ENCODE data around the gene CLEC14A.

CLEC14A gene

DNA sequence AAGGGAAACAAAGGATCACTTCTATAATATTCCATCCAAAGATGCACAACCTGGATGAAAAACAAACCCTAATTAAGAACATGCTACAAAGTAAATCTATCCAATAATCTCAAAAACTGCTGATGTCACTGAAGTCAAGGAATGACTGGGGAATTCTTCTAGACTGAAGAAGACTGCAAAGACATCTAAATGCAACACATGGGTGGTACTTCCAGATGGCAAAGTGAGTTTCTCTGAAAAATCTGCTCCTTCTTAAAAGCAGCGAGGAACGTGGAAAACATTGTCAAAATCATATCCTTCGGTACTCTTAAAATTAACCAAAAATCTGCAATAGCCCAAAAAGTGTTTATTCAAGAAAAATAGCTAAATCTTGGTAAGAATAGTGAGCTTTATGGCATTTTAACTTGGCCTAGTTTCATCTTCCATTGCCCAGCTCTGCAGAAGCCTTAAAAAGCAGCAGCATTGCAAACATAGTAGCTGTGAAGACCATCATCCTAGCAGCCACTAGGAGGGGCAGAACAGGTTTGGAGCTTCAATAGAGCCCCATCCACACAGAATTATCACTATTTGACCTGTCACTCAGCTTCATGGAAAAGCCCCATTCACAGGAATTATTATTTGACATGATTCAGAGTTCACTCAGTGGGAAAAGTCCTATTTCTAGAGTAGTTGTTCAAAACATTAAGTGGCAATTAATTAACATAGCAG lies 7.4 kb downstream of the CLEC14A start:
- no peak for DNase-seq (ENCODE audit: low read depth in 2 of 2)

DNA sequence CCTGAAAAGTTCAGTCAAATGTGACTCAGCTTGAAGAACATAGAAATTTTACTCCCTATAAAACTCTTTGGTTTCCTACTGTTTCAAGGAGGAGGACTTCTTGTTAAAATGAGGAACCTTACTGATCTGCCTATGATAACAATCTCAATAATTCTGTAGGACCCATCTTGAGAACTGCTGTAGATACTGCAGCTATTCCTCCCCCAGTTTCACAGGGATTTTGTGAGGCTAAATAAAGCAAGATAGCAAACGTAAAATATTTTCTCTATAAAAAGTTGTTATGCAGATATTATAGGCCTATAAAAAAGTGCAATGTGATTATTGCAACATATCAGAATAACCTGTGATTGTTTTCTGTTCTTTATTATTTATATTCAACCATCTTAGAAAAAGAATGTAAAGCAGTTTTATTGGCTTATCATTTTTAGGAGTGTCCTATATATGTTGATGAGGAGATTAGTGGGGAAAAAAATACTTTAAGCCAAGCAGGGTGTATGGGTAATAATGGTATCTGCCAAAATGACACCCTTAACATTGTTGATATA lies 12.1 kb downstream of the CLEC14A start:
- DNase-seq (ENCODE audit: low read depth in 2 of 2), result no peak

DNA sequence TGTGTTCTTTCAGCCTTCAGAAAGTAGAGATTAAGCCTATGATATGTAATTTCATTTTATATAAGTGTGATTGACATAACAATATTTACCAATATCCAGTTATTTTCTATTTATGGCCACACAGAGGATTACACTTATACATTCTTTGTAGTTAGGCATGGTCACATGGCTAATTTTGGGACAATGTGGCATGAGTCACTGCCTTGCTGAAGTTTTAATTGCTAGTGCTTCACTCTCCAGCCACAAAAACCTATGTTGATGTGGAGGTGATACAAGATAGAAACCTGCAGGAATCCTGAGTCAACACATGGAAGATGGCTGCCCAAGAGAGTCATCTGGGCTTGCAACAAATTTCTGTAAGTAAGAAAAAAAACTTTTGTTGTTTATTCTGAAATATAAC lies 17.0 kb downstream of the CLEC14A start:
- DNase-seq (ENCODE audit: low read depth in 2 of 2), result no peak

DNA sequence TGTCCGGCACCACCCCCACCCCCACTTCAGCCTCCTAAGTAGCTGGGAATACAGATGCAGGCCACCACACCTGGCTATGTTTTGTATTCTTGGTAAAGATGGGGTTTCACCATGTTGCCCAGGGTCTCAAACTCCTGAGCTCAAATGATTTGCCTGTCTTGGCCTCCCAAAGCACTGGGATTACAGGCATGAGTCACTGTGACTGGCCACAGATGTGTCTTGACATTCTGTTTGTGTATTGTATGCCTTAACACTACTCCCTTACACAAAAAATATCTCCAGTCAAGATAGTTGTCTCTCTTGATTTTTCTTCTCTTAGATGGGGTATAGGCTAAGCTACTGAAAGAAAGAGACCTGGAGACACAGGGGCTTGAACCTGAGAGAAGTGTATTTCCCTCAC lies 17.6 kb downstream of the CLEC14A start:
- no peak for DNase-seq (ENCODE audit: low read depth in 2 of 2)

DNA sequence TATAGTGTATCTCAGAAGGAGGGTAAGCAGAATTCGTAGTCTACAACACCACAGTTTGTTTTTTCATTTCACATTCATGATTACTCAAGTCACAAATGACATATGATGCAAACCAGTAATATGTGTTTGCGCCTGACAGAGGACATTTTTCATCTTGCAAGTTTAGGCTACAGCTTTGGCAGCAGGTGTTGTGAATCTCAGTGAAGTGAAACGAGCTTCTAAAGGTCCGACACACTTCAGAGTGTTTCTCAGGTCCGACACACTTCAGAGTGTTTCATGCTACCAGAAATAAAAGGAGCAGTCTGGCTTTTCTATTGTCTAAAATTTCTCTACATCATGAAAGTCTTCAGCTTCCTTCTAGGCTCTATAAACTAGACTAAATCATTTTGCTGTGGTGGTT lies 22.7 kb downstream of the CLEC14A start:
- DNase-seq (ENCODE audit: low read depth in 2 of 2), result no peak

DNA sequence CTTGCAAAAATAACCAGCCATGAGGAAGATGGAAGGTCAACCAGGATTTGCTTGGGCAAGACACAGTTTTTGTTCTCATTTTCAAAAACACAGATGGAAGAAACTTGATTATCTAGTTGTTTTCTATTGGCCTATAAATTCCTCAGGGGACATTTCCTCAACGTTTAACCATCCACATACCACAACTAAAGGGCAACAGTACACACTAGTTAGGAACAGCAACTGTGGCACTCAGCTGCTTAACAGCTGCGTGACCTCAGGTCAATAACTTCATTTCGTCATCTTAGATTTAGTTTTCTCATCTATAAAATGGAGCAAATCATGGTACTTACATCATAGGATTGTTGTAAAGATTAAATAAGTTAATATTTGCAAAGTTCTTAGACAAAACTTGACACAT lies 29.5 kb downstream of the CLEC14A start:
- no peak for DNase-seq (ENCODE audit: low read depth in 2 of 2)

DNA sequence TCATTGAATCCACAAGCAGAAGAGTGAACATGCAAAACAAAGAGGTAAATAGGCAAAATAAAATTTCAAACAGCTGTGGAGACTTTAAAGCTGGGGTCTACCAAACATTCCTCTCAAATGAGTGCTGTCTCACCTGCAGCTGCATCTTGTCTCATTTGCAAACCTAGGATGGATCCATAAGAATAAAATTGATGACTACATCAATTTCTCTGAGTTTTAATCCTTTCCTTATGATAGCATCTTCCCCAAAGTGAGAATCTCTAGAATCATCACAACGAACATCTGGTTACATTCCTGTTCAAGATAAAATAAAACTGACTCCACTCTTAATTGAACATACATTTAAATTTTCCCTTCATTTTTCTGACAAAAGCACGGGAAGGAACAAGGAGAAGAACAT lies 29.9 kb downstream of the CLEC14A start:
- no peak for DNase-seq (ENCODE audit: low read depth in 2 of 2)

DNA sequence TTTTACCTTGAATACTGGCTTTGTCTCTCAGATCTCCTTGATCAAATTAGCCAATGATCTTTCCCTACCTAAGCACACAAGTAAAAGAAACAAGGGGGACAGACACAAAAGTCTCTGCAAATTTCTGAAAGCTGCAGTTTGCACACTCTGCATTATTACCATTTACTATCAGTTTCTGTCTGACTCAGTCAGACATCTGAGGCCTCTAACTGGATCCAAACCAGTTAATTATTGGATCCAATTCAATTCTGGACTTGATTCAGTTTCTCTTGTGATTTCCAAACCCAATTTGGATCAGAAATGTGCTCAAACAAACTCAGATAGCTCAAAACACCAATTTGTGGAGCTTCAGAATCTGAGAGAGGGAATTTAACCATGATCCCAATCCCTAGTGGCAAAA lies 31.6 kb downstream of the CLEC14A start:
- no peak for DNase-seq (ENCODE audit: low read depth in 2 of 2)

DNA sequence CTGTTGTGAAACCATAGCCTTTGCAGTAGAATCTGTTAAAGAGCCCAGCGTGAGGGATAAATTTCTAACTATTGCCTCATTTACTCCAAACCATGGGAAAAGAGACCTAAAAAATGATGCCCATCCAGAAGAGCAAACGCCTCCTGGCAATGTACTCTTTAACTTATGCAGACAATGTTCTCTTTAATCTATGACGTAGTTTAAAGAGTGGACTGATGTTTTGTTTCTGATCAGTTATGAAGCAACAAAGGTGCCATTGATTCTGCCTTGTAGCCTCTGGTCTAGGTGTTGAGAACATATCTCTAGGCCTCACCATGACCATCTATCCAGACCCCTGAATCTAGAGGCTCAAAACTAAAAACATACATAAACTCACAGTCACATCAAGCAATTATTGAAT lies 34.8 kb downstream of the CLEC14A start:
- DNase-seq (ENCODE audit: low read depth in 2 of 2), result no peak

DNA sequence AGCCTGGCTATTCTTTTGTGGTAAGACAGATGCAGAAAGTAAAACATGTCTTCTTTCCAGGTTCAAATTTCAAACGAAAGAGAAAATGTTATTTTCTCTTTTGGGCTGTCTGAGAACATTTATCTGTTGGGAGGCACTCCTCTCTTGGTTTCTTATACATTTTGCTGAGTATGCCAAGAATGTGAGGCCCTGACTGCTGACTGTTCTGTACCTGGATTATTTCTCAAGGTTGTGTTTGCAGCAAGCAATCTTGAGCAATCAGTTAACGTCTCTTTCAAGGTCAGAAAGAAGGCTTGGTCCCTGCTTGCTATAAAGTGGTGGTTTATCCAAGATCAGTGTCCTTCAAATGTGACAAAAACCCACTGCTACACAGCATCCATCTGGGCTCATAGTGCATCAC lies 38.3 kb downstream of the CLEC14A start:
- no peak for DNase-seq (ENCODE audit: low read depth in 2 of 2)

DNA sequence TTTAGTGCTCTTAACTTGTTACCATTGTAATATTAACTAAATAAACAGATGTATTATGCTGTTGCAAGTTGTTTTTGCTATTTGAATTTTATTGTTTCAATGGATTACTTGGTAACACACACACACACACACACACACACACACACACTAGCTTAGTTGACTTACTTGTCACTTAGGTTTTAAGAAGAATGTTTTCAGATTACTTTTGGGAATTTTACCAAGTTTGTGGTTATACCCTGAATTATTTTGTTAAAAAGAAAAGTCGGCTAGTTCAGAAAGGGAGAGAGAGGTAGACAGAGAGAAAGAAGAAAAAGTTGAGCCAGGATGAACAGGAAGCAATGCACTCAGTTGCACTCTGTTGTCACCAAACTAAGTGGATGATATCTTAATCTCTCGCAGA lies 42.9 kb downstream of the CLEC14A start:
- no peak for DNase-seq (ENCODE audit: low read depth in 2 of 2)

DNA sequence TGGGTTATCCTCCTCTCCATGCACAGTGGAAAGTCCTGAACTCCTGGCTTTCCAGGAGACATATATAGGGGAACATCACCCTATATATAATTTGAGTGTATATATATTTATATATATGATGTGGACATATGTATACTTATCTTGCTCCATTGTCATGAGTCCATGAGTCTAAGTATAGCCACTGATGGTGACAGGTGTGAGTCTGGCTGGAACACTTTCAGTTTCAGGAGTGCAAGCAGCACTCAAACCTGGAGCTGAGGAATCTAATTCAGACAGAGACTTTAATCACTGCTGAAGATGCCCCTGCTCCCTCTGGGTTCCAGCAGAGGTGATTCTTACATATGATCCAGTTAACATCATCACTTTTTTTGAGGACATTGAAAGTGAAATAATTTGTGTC lies 43.8 kb downstream of the CLEC14A start:
- DNase-seq (ENCODE audit: low read depth in 2 of 2), result no peak

DNA sequence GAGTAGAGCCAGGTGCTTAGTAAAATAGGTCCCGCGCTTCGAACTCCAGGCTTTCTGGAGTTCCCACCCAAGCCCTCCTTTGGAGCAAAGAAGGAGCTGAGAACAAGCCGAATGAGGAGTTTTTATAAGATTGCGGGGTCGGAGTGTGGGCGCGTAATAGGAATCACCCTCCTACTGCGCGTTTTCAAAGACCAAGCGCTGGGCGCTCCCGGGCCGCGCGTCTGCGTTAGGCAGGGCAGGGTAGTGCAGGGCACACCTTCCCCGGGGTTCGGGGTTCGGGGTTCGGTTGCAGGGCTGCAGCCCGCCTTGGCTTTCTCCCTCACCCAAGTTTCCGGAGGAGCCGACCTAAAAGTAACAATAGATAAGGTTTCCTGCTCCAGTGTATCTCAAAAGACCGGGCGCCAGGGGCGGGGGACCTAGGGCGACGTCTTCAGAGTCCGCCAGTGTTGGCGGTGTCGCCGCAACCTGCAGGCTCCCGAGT lies 44.6 kb downstream of the CLEC14A start:
- no peak for DNase-seq (ENCODE audit: low read depth in 2 of 2)

DNA sequence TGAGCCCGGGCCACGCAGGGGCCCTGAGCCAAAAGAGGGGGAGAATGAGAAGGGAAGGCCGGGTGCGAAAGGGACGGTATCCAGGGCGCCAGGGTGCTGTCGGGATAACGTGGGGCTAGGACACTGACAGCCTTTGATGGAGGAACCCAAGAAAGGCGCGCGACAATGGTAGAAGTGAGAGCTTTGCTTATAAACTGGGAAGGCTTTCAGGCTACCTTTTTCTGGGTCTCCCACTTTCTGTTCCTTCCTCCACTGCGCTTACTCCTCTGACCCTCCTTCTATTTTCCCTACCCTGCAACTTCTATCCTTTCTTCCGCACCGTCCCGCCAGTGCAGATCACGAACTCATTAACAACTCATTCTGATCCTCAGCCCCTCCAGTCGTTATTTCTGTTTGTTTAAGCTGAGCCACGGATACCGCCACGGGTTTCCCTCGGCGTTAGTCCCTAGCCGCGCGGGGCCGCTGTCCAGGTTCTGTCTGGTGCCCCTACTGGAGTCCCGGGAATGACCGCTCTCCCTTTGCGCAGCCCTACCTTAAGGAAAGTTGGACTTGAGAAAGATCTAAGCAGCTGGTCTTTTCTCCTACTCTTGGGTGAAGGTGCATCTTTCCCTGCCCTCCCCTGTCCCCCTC lies 45.2 kb downstream of the CLEC14A start:
- DNase-seq (ENCODE audit: low read depth in 2 of 2), result no peak

DNA sequence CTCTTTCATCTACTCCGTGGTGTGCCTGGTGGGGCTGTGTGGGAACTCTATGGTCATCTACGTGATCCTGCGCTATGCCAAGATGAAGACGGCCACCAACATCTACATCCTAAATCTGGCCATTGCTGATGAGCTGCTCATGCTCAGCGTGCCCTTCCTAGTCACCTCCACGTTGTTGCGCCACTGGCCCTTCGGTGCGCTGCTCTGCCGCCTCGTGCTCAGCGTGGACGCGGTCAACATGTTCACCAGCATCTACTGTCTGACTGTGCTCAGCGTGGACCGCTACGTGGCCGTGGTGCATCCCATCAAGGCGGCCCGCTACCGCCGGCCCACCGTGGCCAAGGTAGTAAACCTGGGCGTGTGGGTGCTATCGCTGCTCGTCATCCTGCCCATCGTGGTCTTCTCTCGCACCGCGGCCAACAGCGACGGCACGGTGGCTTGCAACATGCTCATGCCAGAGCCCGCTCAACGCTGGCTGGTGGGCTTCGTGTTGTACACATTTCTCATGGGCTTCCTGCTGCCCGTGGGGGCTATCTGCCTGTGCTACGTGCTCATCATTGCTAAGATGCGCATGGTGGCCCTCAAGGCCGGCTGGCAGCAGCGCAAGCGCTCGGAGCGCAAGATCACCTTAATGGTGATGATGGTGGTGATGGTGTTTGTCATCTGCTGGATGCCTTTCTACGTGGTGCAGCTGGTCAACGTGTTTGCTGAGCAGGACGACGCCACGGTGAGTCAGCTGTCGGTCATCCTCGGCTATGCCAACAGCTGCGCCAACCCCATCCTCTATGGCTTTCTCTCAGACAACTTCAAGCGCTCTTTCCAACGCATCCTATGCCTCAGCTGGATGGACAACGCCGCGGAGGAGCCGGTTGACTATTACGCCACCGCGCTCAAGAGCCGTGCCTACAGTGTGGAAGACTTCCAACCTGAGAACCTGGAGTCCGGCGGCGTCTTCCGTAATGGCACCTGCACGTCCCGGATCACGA lies 46.0 kb downstream of the CLEC14A start:
- no peak for DNase-seq (ENCODE audit: low read depth in 2 of 2)

DNA sequence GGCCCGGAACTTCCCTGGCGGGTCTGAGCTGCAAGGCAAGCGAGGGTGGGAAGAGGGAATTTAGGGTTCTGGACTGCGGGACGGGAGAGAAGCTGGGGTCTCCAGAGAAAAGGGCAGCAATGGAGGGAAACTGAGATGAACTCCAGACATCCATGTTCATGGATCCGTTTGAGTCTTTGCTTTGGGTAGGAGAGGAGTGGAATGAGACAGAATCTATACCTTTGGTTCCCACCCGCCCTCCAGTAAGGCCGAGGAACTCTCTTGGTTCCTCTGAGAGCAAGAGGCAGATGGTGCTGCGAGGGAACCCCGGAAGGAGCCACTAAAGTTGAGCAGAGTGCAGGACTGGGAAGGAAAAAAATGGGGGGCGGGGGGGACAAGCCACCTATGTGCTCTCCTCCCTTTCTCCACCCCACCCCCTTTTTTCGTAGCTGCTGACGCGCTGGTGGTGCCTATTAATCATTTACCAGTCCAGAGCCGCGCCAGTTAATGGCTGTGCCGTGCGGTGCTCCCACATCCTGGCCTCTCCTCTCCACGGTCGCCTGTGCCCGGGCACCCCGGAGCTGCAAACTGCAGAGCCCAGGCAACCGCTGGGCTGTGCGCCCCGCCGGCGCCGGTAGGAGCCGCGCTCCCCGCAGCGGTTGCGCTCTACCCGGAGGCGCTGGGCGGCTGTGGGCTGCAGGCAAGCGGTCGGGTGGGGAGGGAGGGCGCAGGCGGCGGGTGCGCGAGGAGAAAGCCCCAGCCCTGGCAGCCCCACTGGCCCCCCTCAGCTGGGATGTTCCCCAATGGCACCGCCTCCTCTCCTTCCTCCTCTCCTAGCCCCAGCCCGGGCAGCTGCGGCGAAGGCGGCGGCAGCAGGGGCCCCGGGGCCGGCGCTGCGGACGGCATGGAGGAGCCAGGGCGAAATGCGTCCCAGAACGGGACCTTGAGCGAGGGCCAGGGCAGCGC lies 47.0 kb downstream of the CLEC14A start:
- DNase-seq (ENCODE audit: low read depth in 2 of 2), result no peak

DNA sequence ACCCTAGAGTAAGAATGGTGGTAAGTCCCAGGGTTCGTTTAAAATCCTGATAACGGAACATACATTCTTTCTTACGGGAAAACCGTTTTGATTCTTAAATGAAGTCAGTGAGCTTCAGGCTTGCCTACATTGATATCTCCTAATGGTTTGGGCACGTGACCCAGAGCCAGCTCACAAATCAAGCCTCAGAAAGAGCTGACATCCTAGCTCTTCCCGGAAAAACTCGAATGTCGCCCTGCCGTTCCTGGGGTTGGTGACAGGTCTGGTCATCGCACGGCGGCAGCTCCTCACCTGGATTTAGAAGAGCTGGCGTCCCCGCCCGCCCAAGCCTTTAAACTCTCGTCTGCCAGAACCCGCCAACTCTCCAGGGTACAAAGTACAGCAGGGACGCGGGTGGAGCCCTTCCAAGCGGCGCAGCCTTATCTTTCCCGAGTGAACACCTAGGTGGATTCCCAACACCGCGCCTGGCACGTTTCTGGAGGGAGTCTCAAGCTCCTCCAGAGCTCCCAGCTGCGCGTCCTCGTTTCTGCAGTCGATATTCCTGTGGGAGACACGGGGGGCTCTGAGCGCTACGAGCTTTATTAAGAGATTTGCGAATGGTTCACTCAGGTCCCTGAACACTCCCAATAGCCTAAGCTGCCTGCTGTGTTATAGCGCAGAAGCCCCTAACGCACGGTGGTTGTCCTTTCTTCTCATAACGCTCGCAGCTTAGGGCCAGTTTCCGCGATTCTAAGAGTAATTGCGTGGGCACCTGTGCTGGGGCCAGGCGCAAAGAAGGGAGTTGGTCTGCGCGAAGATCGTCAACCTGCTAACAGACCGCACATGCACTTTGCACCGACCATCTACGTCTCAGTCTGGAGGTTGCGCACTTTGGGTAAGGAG lies 47.9 kb downstream of the CLEC14A start, which contains the start of gene SSTR1:
SSTR1 (plus strand) TSS at position 169 of the 882 bp plus-strand sequence. CDS start 1,486 bp downstream, outside the sequence.
- DNase-seq (ENCODE audit: low read depth in 2 of 2), result no peak

DNA sequence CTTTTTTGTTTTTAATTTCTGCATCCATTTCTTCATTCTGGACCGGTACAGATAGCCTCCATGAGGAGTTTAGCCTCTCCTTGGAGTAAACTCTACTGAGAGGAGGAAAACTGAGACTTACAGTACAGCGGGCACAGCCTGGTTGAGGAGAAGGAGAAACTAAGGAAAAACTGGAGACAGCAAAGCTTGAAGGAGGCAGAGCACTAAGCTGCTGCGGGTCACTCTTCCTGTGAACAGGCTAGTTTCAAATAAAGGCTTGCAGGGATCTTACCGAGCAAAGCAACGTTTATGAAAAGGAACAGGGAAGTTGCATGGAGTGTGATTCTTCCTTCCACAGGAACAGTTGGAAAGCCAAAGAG lies 48.5 kb downstream of the CLEC14A start:
- DNase-seq (ENCODE audit: low read depth in 2 of 2), result no peak

DNA sequence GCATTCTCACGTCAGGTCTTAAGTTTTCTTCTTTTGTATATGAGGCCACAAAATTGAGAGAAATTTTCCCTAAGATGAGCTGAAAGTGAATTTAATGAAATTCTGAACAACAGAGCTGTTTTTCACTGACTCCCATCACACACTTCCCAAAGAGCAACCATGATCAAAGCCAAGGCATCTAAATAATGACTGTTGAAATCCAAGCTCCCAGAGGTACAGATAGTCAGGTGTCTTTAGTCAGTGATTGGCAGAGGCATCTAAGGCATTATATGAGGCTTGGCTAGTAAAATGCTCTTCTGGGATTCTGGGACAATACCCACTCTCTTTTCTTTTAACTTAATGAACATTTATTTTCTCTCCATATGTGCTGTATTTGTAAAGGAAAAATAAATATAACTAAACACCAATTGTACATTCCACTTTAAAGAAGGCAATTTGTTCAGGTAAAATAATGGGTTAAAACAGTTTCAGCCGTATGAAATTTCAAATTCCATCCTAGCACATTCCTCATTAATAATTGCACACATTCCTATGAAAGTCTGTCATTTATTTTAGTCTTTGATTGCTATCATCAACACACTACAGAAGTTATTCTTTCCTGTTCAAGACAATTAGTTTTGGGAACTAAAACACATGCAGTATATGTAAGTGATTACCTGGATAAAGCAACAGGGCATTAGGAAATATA lies 49.1 kb downstream of the CLEC14A start:
- DNase-seq (ENCODE audit: low read depth in 2 of 2), result no peak

Data from stimulated activated CD4-positive, alpha-beta T cell treated with anti-CD3 and anti-CD28 coated beads, Interleukin-1b, Interleukin-23, amount 100 ng/mL, for 4 hours (primary cell).